Suprapubic skin (tissue), 4 donors: ENCODE data around the gene ST7. TPM values are rescaled to one million over a fixed set of nuclear protein-coding genes. Genes with fewer than 3 reads are reported as not detected.
"Not testable (repeated sequence)": the region's sequence is repeated elsewhere in the genome, so short reads cannot be mapped to it uniquely, and the experiment has no call there.

ENCODE experiments used
- DNase-seq, 2 donors: peaks; one replicate each; pipeline ENCODE4 v3.0.0-alpha.2; 2019; ENCODE audit warnings: low spot score in 2 of 2
- H3K27ac ChIP-seq: fragments of 200-600 bp; sonication (generic); one replicate; pipeline ENCODE4 v1.5.1; 2019
- H3K27me3 ChIP-seq: fragments of 200-600 bp; sonication (generic); one replicate; pipeline ENCODE4 v1.5.1; 2019
- H3K36me3 ChIP-seq: fragments of 200-600 bp; sonication (generic); one replicate; pipeline ENCODE4 v1.5.1; 2019
- H3K4me1 ChIP-seq: fragments of 200-600 bp; sonication (generic); one replicate; pipeline ENCODE4 v1.5.1; 2019
- H3K4me3 ChIP-seq: fragments of 200-600 bp; sonication (generic); one replicate; pipeline ENCODE4 v1.5.1; 2019; ENCODE audit warnings: mild to moderate bottlenecking
- H3K9me3 ChIP-seq: fragments of 200-600 bp; sonication (generic); one replicate; pipeline ENCODE4 v1.5.1; 2019
- EP300 ChIP-seq: sonication (generic); formaldehyde crosslinking; IDR thresholded peaks from one replicate; pipeline ENCODE4 v1.6.1; 2017; ENCODE audit warnings: antibody characterized with exemption
- POLR2A ChIP-seq, 2 donors: fragments of 450-650 bp; IDR thresholded peaks; one replicate each; pipeline ENCODE4 v1.6.1; 2017; ENCODE audit warnings: antibody characterized with exemption in 2 of 2, mild to moderate bottlenecking in 2 of 2, moderate library complexity in 2 of 2
- POLR2AphosphoS5 ChIP-seq, 3 donors: sonication (generic); formaldehyde crosslinking; IDR thresholded peaks; one replicate each; pipeline ENCODE4 v1.6.1; 2017; ENCODE audit warnings: antibody characterized with exemption in 3 of 3
- WGBS: methylation state at CpG from one replicate; pipeline ENCODE4 v1.1.5; 2018; 5-methylcytosine and 5-hydroxymethylcytosine counted together
- total RNA-seq, 4 donors: library from RNA; depleted of rRNA; stranded (reverse); fragments of >200 nt; gene quantifications; one replicate each; pipeline ENCODE4 v1.1.0, GENCODE V29; 2016
- TF ChIP-seq, protein P1 (sequence below), 2 donors: fragments of 200-600 bp in 1 of 2; fragments of 450-650 bp in 1 of 2; sonication (generic) in 1 of 2; IDR thresholded peaks; one replicate each; pipeline ENCODE4 v1.5.1; 2016 to 2019; ENCODE audit warnings: antibody characterized with exemption in 2 of 2, mild to moderate bottlenecking in 1 of 2, moderate library complexity in 1 of 2

Gene ST7
- total RNA-seq, 4 donors from 2014 or later: 13.1 to 28.2 (median 18.6) TPM

DNA sequence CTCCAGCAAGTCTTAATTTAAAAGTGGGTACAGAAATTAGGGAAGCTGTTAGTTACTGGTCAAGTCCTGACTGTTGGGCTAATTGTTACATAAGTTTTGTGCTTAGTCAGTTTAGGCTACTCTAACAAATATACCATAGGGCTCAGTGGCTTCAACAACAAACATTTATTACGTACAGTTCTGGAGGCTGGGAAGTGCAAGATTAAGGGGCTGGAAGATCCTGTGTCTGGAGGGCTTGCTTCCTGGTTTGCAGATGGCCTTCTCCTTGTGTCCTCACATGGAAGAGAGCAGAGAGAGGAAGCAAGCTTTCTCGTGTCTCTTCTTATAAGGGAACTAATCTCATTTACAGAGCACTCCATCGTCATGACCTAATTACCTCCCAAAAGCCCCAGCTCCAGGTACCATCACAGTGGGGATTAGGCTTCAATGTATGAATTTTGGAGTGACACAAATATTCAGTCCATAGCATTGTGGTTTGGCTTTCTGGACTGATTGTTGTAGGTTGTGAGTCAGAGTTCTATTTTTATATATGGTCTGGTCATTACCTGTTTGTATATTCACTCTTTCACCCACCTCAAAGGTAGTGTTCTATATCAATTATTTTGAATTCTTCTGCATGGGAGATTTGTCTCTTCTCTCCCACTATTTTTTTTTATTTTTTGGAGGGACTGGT lies 17.1 kb downstream of the ST7 start:
- Histone ChIP-seq H3K36me3 (no peaks in the 10 kb centered on the region), H3K4me1 (peaks cover 2% of the 10 kb centered on the region), H3K4me3 (no peak overlapping the region), H3K27ac (no peak overlapping the region), H3K9me3 (no peaks in the 10 kb centered on the region), H3K27me3 (no peaks in the 10 kb centered on the region)
- TF ChIP-seq POLR2A (IDR thresholded peaks at IDR 0.05): no peak
- TF ChIP-seq, protein P1, sequence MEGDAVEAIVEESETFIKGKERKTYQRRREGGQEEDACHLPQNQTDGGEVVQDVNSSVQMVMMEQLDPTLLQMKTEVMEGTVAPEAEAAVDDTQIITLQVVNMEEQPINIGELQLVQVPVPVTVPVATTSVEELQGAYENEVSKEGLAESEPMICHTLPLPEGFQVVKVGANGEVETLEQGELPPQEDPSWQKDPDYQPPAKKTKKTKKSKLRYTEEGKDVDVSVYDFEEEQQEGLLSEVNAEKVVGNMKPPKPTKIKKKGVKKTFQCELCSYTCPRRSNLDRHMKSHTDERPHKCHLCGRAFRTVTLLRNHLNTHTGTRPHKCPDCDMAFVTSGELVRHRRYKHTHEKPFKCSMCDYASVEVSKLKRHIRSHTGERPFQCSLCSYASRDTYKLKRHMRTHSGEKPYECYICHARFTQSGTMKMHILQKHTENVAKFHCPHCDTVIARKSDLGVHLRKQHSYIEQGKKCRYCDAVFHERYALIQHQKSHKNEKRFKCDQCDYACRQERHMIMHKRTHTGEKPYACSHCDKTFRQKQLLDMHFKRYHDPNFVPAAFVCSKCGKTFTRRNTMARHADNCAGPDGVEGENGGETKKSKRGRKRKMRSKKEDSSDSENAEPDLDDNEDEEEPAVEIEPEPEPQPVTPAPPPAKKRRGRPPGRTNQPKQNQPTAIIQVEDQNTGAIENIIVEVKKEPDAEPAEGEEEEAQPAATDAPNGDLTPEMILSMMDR (IDR thresholded peaks at IDR 0.05): no peak
- 77% methylated on average over 3 of the region's 3 CpGs for WGBS
- DNase-seq: no peak

- not testable (repeated sequence) for H3K27me3 ChIP-seq, H3K4me1 ChIP-seq, DNase-seq, H3K27ac ChIP-seq, H3K9me3 ChIP-seq, H3K4me3 ChIP-seq, H3K36me3 ChIP-seq
Observed at GRCh38 chr7:116971153-116971552, 17.9 kb downstream of the ST7 start.

- 94% methylated on average over 4 of the region's 4 CpGs for WGBS
Observed at GRCh38 chr7:116971869-116972268, 18.6 kb downstream of the ST7 start.

GRCh38 chr7:116975024-116975423 lies 21.7 kb downstream of the ST7 start:
- not testable (repeated sequence) for H3K4me1 ChIP-seq, H3K9me3 ChIP-seq, H3K27ac ChIP-seq, H3K4me3 ChIP-seq, H3K27me3 ChIP-seq, H3K36me3 ChIP-seq, DNase-seq
- WGBS: 91% methylated on average over 3 of the region's 3 CpGs

More at GRCh38 chr7:116971869-116972268, 18.6 kb downstream of the ST7 start:
- Histone ChIP-seq H3K36me3 (no peaks in the 10 kb centered on the region), H3K4me1 (peaks cover 2% of the 10 kb centered on the region), H3K4me3 (no peak overlapping the region), H3K27ac (no peak overlapping the region), H3K9me3 (no peaks in the 10 kb centered on the region), H3K27me3 (no peaks in the 10 kb centered on the region)
- no peak for DNase-seq
- TF ChIP-seq POLR2A (IDR thresholded peaks at IDR 0.05): no peak
- TF ChIP-seq EP300: no peak
- no peak for TF ChIP-seq POLR2AphosphoS5 (IDR thresholded peaks at IDR 0.05)
- TF ChIP-seq, protein P1 (IDR thresholded peaks at IDR 0.05): no peak

GRCh38 chr7:116977172-116977571 lies 23.9 kb downstream of the ST7 start:
- TF ChIP-seq POLR2AphosphoS5 (IDR thresholded peaks at IDR 0.05) (no peak), EP300 (no peak), POLR2A (IDR thresholded peaks at IDR 0.05) (no peak)
- TF ChIP-seq, protein P1 (IDR thresholded peaks at IDR 0.05): no peak
- Histone ChIP-seq H3K9me3 (no peaks in the 10 kb centered on the region), H3K4me3 (no peak overlapping the region), H3K4me1 (no peaks in the 10 kb centered on the region), H3K27me3 (no peaks in the 10 kb centered on the region), H3K36me3 (no peaks in the 10 kb centered on the region), H3K27ac (no peak overlapping the region)
- DNase-seq: no peak
- WGBS: 89% methylated on average over 1 of the region's 1 CpG

- no peak overlapping the region for H3K4me3 ChIP-seq
- 90% methylated on average over 1 of the region's 1 CpG for WGBS
- TF ChIP-seq POLR2A (IDR thresholded peaks at IDR 0.05): no peak
- TF ChIP-seq EP300: no peak
- TF ChIP-seq, protein P1 (IDR thresholded peaks at IDR 0.05): no peak
- TF ChIP-seq POLR2AphosphoS5 (IDR thresholded peaks at IDR 0.05): no peak
- no peak for DNase-seq
- no peak overlapping the region for H3K27ac ChIP-seq
- H3K4me1 ChIP-seq: no peaks in the 10 kb centered on the region
- H3K9me3 ChIP-seq: no peaks in the 10 kb centered on the region
- H3K27me3 ChIP-seq: no peaks in the 10 kb centered on the region
- no peaks in the 10 kb centered on the region for H3K36me3 ChIP-seq
Observed at GRCh38 chr7:116978006-116978405, 24.7 kb downstream of the ST7 start.
